GM12878 (cell line): ENCODE measurements around the gene ANO6. TPM values are rescaled to one million over a fixed set of nuclear protein-coding genes. Genes with fewer than 3 reads are reported as not detected.

ENCODE experiments used
- ATAC-seq: fragments of 200-7000 bp; cut with Tn5 transposase; 3 replicates; pipeline ENCODE4 v1.9.1; 2020; ENCODE audit warnings: mild to moderate bottlenecking, moderate library complexity
- BruUV-seq: library from RNA; stranded (reverse); fragments of 400-500 nt; replicated peaks from 2 replicates; lab custom pipeline; 2021; lab: Mats Ljungman, UMichigan
- CTCF ChIA-PET: fragments of 300-600 bp; sonication (Branson Sonifier 250); formaldehyde crosslinking; extraction: SDS; loops from one replicate; lab custom pipeline; 2021; ENCODE audit warnings: inconsistent platforms; lab: Yijun Ruan, JAX
- POLR2A ChIA-PET: fragments of 350-600 bp; formaldehyde crosslinking; extraction: SDS; loops from one replicate; lab custom pipeline; 2021; ENCODE audit warnings: inconsistent platforms; lab: Charles Lee
- RAD21 ChIA-PET: fragments of 300-600 bp; sonication (Branson Sonifier 250); formaldehyde crosslinking; loops from one replicate; lab custom pipeline; 2023; ENCODE audit warnings: antibody characterized with exemption; ENCODE audit not compliant: unreplicated experiment; lab: Charles Lee
- SMC1A ChIA-PET: fragments of 300-600 bp; sonication (Branson Sonifier 250); formaldehyde crosslinking; loops from one replicate; lab custom pipeline; 2023; ENCODE audit not compliant: unreplicated experiment, uncharacterized antibody; lab: Charles Lee
- DNase-seq: peaks from one replicate; pipeline ENCODE4 v3.0.0-alpha.2; 2011; ENCODE audit warnings: low read depth, low spot score
- FAIRE-seq: peaks from 3 replicates; lab custom pipeline; 2011; peaks lifted over from hg19 to GRCh38; lab: Jason Lieb, UNC
- H2AFZ ChIP-seq: 2 replicates; pipeline ENCODE4 v1.6.0; 2011; ENCODE audit warnings: low read depth, low read length, control low read depth; ENCODE audit not compliant: control insufficient read depth
- H3K27ac ChIP-seq: 2 replicates; pipeline ENCODE4 v1.5.1; 2011; ENCODE audit warnings: control low read depth; ENCODE audit not compliant: control insufficient read depth, insufficient read depth
- H3K27me3 ChIP-seq, 2 experiments: replicated peaks in 1 of 2; 2 replicates each; pipeline versions ENCODE4 v1.6.0 to v1.6.1; 2011; ENCODE audit warnings: low read length in 1 of 2; ENCODE audit not compliant: control insufficient read depth in 2 of 2, insufficient read depth in 2 of 2
- H3K36me3 ChIP-seq, 2 experiments: 2 replicates each; pipeline ENCODE4 v1.5.1; 2011; ENCODE audit warnings: low read length in 1 of 2; ENCODE audit not compliant: control insufficient read depth in 2 of 2, insufficient read depth in 2 of 2
- H3K4me1 ChIP-seq: 2 replicates; pipeline ENCODE4 v1.6.1; 2011; ENCODE audit warnings: mild to moderate bottlenecking, low read length, moderate library complexity, mixed read lengths; ENCODE audit not compliant: control insufficient read depth, insufficient read depth
- H3K4me2 ChIP-seq: 2 replicates; pipeline ENCODE4 v1.6.0; 2011; ENCODE audit warnings: control low read depth; ENCODE audit not compliant: control insufficient read depth, insufficient read depth
- H3K4me3 ChIP-seq: fragments of 200-600 bp; sonication (generic); 2 replicates; pipeline ENCODE4 v1.5.1; 2016
- H3K79me2 ChIP-seq: 2 replicates; pipeline ENCODE4 v1.6.0; 2011; ENCODE audit warnings: low read length; ENCODE audit not compliant: control insufficient read depth, insufficient read depth
- H3K9ac ChIP-seq: 2 replicates; pipeline ENCODE4 v1.8.0; 2011; ENCODE audit warnings: low read length, control low read depth, mixed read lengths; ENCODE audit not compliant: control insufficient read depth, insufficient read depth
- H3K9me3 ChIP-seq: replicated peaks from 3 replicates; pipeline ENCODE4 v1.5.1; 2011; ENCODE audit warnings: mild to moderate bottlenecking, low read length; ENCODE audit not compliant: control insufficient read depth, insufficient read depth
- H4K20me1 ChIP-seq: 2 replicates; pipeline ENCODE4 v1.6.0; 2011; ENCODE audit not compliant: control insufficient read depth, insufficient read depth
- MAX ChIP-seq: IDR thresholded peaks from 2 replicates; pipeline ENCODE4 v1.6.1; 2012; ENCODE audit warnings: low read depth, low read length, improper control_type of control experiment
- PAX5 ChIP-seq: IDR thresholded peaks from 2 replicates; pipeline ENCODE4 v1.6.1; 2011; ENCODE audit warnings: low read depth, low read length, borderline replicate concordance
- SIN3A ChIP-seq: IDR thresholded peaks from 2 replicates; pipeline ENCODE4 v1.6.1; 2012; ENCODE audit warnings: low read depth, low read length, improper control_type of control experiment
- SPI1 ChIP-seq: IDR thresholded peaks from 2 replicates; pipeline ENCODE4 v1.6.1; 2011; ENCODE audit warnings: low read depth, mild to moderate bottlenecking, low read length, moderate library complexity, borderline replicate concordance; ENCODE audit not compliant: insufficient read depth
- ZBED1 ChIP-seq: IDR thresholded peaks from 2 replicates; pipeline ENCODE4 v1.6.1; 2016; ENCODE audit warnings: borderline replicate concordance
- ZNF24 ChIP-seq: fragments of 450-650 bp; IDR thresholded peaks from 2 replicates; pipeline ENCODE4 v1.6.1; 2017; ENCODE audit warnings: antibody characterized with exemption, mild to moderate bottlenecking
- WGBS: methylation state at CpG from one replicate; pipeline ENCODE4 v1.1.6; 2016; ENCODE audit warnings: low lambda C conversion rate; ENCODE audit not compliant: insufficient replicate concordance, insufficient coverage; ENCODE audit errors: missing lambda C conversion rate; 5-methylcytosine and 5-hydroxymethylcytosine counted together
- in situ Hi-C: fragments of 300-500 bp; cut with MboI; formaldehyde crosslinking; loops from 9 replicates; pipeline ENCODE4 v1.14.3; 2018; ENCODE audit warnings: mixed read lengths
- intact Hi-C: fragments of 100-400 bp; cut with micrococcal nuclease; formaldehyde crosslinking; loops from one replicate; pipeline ENCODE4 v1.14.2; 2022; ENCODE audit not compliant: unreplicated experiment
- polyA plus RNA-seq, 11 experiments: library from polyadenylated mRNA; depleted of rRNA in 4 of 11; unstranded in 6 of 11; stranded (reverse) in 5 of 11; fragments of >200 nt; fragmentation: Nextera tagmentation in 4 of 11; fragmentation: Illumina TruSeq in 1 of 11; extraction: Ambion mirVana in 4 of 11; extraction: Trizol in 1 of 11; gene quantifications; 1 replicate in 1 of 11; 2 replicates in 10 of 11; pipeline versions ENCODE4 v1.2.1 to v1.2.3, GENCODE V29; 2011 to 2016; ENCODE audit warnings: inconsistent platforms in 2 of 11, missing spikeins in 2 of 11, low read depth in 1 of 11
- total RNA-seq, 4 experiments: library from RNA; depleted of rRNA in 3 of 4; stranded (reverse); fragments of >200 nt in 3 of 4; fragmentation: Illumina TruSeq in 1 of 4; extraction: Trizol in 1 of 4; gene quantifications; 2 replicates each; pipeline versions ENCODE4 v1.2.1 to v1.2.3, GENCODE V29; 2013 to 2021
- TF ChIP-seq, protein P1 (sequence below): IDR thresholded peaks from 2 replicates; pipeline ENCODE4 v1.6.1; 2011; ENCODE audit warnings: borderline replicate concordance, low read depth, mild to moderate bottlenecking, moderate library complexity, low read length; ENCODE audit not compliant: insufficient read depth, poor library complexity, severe bottlenecking

Gene ANO6
- total and polyA plus RNA-seq, 10 of the 15 experiments (the other 5 are each of a cell fraction or from before 2014, with no cell fraction given) = 4.6 to 30.3 (median 26.0) TPM

- Histone ChIP-seq H3K9me3 (no peaks in the 10 kb centered on the region; the same call in 2 of the 3 replicates), H3K79me2 (no peaks in the 10 kb centered on the region), H3K36me3 (peaks cover 3 to 14% of the 10 kb centered on the region in 2 experiments), H3K4me3 (no peak overlapping the region), H3K27ac (no peak overlapping the region), H3K9ac (no peak overlapping the region), H3K27me3 (no peaks in the 10 kb centered on the region), H4K20me1 (no peaks in the 10 kb centered on the region), H3K4me1 (no peaks in the 10 kb centered on the region), H2AFZ (no peak overlapping the region)
- ATAC-seq (no peak), FAIRE-seq (no peak)
- 100% methylated on average over 1 of the region's 1 CpG for WGBS
- intact Hi-C loops = no loop called here
- SMC1A ChIA-PET = interaction anchor here (1.3 kb wide), 1 partner anchor 13 kb away, joined by 3 read pairs; no protein-coding TSS in a partner anchor
- no TSS peak for BruUV-seq
- RAD21 ChIA-PET = no interaction called here
- CTCF ChIA-PET = interaction anchor here (0.5 kb wide), 1 partner anchor 134 kb away, joined by 3 read pairs; the partner anchor contains the start of gene ANO6
- TF ChIP-seq ZBED1 = no peak
- TF ChIP-seq SPI1 = no peak
- TF ChIP-seq PAX5 = no peak
- TF ChIP-seq, protein P1, sequence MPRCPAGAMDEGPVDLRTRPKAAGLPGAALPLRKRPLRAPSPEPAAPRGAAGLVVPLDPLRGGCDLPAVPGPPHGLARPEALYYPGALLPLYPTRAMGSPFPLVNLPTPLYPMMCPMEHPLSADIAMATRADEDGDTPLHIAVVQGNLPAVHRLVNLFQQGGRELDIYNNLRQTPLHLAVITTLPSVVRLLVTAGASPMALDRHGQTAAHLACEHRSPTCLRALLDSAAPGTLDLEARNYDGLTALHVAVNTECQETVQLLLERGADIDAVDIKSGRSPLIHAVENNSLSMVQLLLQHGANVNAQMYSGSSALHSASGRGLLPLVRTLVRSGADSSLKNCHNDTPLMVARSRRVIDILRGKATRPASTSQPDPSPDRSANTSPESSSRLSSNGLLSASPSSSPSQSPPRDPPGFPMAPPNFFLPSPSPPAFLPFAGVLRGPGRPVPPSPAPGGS = no peak
- TF ChIP-seq SIN3A = no peak
- TF ChIP-seq MAX = no peak
- no peak for TF ChIP-seq ZNF24
- TF ChIP-seq, all 136 proteins: peak for 0
- POLR2A ChIA-PET = no interaction called here
- DNase-seq = no peak
- no peak overlapping the region for H3K4me2 ChIP-seq
- in situ Hi-C loops = no loop called here
Observed at GRCh38 chr12:45349916-45350315, 134.0 kb downstream of the ANO6 start.
